ENCODE data around the gene OR56A1.

Gene OR56A1

GRCh38 chr11:5986885-5987284 is 43.7 kb downstream of the OR56A1 start, which contains the start of gene OR52L1:
OR52L1 (minus strand) TSS chr11:5986985; CDS start chr11:5986930, 55 bp downstream.
- no peak for DNase-seq

GRCh38 chr11:5983443-5983842 is 47.1 kb downstream of the OR56A1 start:
- DNase-seq = no peak

- DNase-seq = no peak
Measured at GRCh38 chr11:5973530-5973929, 57.0 kb downstream of the OR56A1 start.
